ENCODE results near the gene SIVA1.

Gene SIVA1

DNA sequence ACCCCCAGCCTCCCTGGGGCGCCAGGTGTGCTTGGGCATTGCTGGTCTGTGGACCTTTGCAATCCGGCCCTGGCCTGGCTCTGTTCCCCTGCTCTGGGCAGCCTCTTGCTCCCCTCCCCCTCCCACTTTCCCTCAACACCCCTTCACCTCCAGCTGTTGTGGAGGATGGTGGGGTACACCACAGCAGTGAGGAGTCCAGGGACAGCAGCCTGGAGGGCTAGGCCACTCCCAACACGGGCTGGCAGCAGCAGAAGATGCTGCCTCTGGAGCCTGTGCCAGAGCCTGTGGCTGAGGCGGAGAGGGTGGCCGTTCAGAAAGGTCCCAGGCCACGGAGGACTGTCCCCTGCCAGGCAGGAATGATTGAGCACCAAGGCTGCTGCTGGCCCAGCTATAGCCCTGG lies 55.5 kb downstream of the SIVA1 start:
- no peak for DNase-seq
- H3K9ac ChIP-seq (ENCODE audit: low read length): no peak overlapping the region
- no peaks in the 10 kb centered on the region for H3F3A ChIP-seq (ENCODE audit: insufficient read depth, low read length)
- no peaks in the 10 kb centered on the region for H3K4me1 ChIP-seq (ENCODE audit: low read length)
- H3K9me3 ChIP-seq (replicated peaks; ENCODE audit: insufficient read depth, low read length): no peaks in the 10 kb centered on the region
- H3K79me2 ChIP-seq (ENCODE audit: low read length): no peaks in the 10 kb centered on the region
- H3K9me2 ChIP-seq (replicated peaks; ENCODE audit: insufficient read depth, low read length): no peaks in the 10 kb centered on the region
- H2AFZ ChIP-seq (ENCODE audit: low read length): no peak overlapping the region
- TF ChIP-seq EZH2phosphoT487 (IDR thresholded peaks at IDR 0.05; ENCODE audit: low read length): no peak
- TF ChIP-seq EZH2 (optimal IDR thresholded peaks at IDR 0.05; ENCODE audit: low read depth, low read length): no peak
- TF ChIP-seq, protein P1, sequence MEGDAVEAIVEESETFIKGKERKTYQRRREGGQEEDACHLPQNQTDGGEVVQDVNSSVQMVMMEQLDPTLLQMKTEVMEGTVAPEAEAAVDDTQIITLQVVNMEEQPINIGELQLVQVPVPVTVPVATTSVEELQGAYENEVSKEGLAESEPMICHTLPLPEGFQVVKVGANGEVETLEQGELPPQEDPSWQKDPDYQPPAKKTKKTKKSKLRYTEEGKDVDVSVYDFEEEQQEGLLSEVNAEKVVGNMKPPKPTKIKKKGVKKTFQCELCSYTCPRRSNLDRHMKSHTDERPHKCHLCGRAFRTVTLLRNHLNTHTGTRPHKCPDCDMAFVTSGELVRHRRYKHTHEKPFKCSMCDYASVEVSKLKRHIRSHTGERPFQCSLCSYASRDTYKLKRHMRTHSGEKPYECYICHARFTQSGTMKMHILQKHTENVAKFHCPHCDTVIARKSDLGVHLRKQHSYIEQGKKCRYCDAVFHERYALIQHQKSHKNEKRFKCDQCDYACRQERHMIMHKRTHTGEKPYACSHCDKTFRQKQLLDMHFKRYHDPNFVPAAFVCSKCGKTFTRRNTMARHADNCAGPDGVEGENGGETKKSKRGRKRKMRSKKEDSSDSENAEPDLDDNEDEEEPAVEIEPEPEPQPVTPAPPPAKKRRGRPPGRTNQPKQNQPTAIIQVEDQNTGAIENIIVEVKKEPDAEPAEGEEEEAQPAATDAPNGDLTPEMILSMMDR (IDR thresholded peaks at IDR 0.05; ENCODE audit: low read length): no peak
- H4K20me1 ChIP-seq (ENCODE audit: insufficient read depth, low read length): no peaks in the 10 kb centered on the region
- H3K27me3 ChIP-seq (replicated peaks; ENCODE audit: insufficient read depth, low read length): no peaks in the 10 kb centered on the region
- no peaks in the 10 kb centered on the region for H3K36me3 ChIP-seq (replicated peaks; ENCODE audit: insufficient read depth, low read length)
- H3K4me3 ChIP-seq (ENCODE audit: low read length): no peak overlapping the region
- no peak overlapping the region for H3K4me2 ChIP-seq (ENCODE audit: low read depth, low read length)
- H3K27ac ChIP-seq (ENCODE audit: low read length): no peak overlapping the region
